Left lobe of liver (tissue), 2 donors: ENCODE data around the gene ZNF280B. TPM values are rescaled to one million over a fixed set of nuclear protein-coding genes. Genes with fewer than 3 reads are reported as not detected.
"Not testable (repeated sequence)": the region's sequence is repeated elsewhere in the genome, so short reads cannot be mapped to it uniquely, and the experiment has no call there.

Source experiments
- ATAC-seq: fragments of 200-7000 bp; cut with Tn5 transposase; one replicate; pipeline ENCODE4 v1.9.1; 2020; ENCODE audit warnings: mild to moderate bottlenecking, moderate library complexity
- DNase-seq: peaks from one replicate; pipeline ENCODE4 v3.0.0-alpha.2; 2020; ENCODE audit warnings: low spot score
- total RNA-seq: library from RNA; stranded (reverse); gene quantifications from one replicate; pipeline ENCODE4 v1.2.1, GENCODE V29; 2021
- donor health status: DM: no; HTN: no; CAD: no; lungs with moderate emphysema.
- donor health status: DM: no; HTN: yes; CAD: no.

ZNF280B gene
- total RNA-seq, 1 donor from 2014 or later: 0.08 TPM

- DNase-seq, ATAC-seq: not testable (repeated sequence)
Observed at GRCh38 chr22:22509912-22510311, 1.4 kb upstream of the ZNF280B start.

GRCh38 chr22:22507743-22508273 is 734 bp downstream of the ZNF280B start:
- no peak for DNase-seq
- no peak for ATAC-seq

GRCh38 chr22:22506736-22507135 is 1.8 kb downstream of the ZNF280B start:
- ATAC-seq: no peak
- no peak for DNase-seq

GRCh38 chr22:22498267-22498666 is 10.3 kb downstream of the ZNF280B start:
- DNase-seq (no peak), ATAC-seq (no peak)

GRCh38 chr22:22491589-22491988 is 17.0 kb downstream of the ZNF280B start:
- not testable (repeated sequence) for DNase-seq, ATAC-seq

- ATAC-seq (no peak), DNase-seq (no peak)
Observed at GRCh38 chr22:22488736-22489135, 19.8 kb downstream of the ZNF280B start.

- ATAC-seq (no peak), DNase-seq (no peak)
Observed at GRCh38 chr22:22487869-22488597, 20.5 kb downstream of the ZNF280B start.

GRCh38 chr22:22487059-22487458 is 21.5 kb downstream of the ZNF280B start:
- DNase-seq: no peak
- ATAC-seq: no peak

GRCh38 chr22:22486132-22486899 is 22.2 kb downstream of the ZNF280B start:
- no peak for DNase-seq

GRCh38 chr22:22485524-22485923 is 23.0 kb downstream of the ZNF280B start:
- no peak for DNase-seq
- no peak for ATAC-seq

More at GRCh38 chr22:22486132-22486899, 22.2 kb downstream of the ZNF280B start:
- ATAC-seq: no peak

- no peak for ATAC-seq
- no peak for DNase-seq
Observed at GRCh38 chr22:22484023-22484422, 24.5 kb downstream of the ZNF280B start.

GRCh38 chr22:22480940-22481339 is 27.6 kb downstream of the ZNF280B start:
- no peak for DNase-seq
- ATAC-seq: peak; percentile 36

- DNase-seq (no peak), ATAC-seq (no peak)
Observed at GRCh38 chr22:22479999-22480532, 28.5 kb downstream of the ZNF280B start.

GRCh38 chr22:22479116-22479515 is 29.4 kb downstream of the ZNF280B start:
- no peak for ATAC-seq
- DNase-seq: no peak

- ATAC-seq (no peak), DNase-seq (no peak)
Observed at GRCh38 chr22:22478470-22478869, 30.1 kb downstream of the ZNF280B start.

GRCh38 chr22:22474733-22475132 is 33.8 kb downstream of the ZNF280B start:
- no peak for DNase-seq
- no peak for ATAC-seq

- ATAC-seq: not testable (repeated sequence)
Observed at GRCh38 chr22:22471104-22471503, 37.4 kb downstream of the ZNF280B start.

GRCh38 chr22:22469527-22469926 is 39.0 kb downstream of the ZNF280B start:
- ATAC-seq (no peak), DNase-seq (no peak)

More at GRCh38 chr22:22471104-22471503, 37.4 kb downstream of the ZNF280B start:
- DNase-seq: not testable (repeated sequence)

GRCh38 chr22:22468794-22469469 is 39.6 kb downstream of the ZNF280B start:
- not testable (repeated sequence) for ATAC-seq

GRCh38 chr22:22467112-22467511 is 41.4 kb downstream of the ZNF280B start:
- no peak for ATAC-seq
- no peak for DNase-seq

More at GRCh38 chr22:22468794-22469469, 39.6 kb downstream of the ZNF280B start:
- not testable (repeated sequence) for DNase-seq

- no peak for ATAC-seq
- DNase-seq: no peak
Observed at GRCh38 chr22:22465782-22466181, 42.8 kb downstream of the ZNF280B start.
